ENCODE measurements around the gene LYSMD1.
"Not testable (repeated sequence)": the region's sequence is repeated elsewhere in the genome, so short reads cannot be mapped to it uniquely, and the experiment has no call there.

Gene LYSMD1

GRCh38 chr1:151165738-151166504 is at the start of gene LYSMD1, which contains the start of gene SCNM1:
TSS of gene LYSMD1 (minus strand) at chr1:151165902. CDS start at chr1:151165258, 644 bp downstream.
TSS of gene SCNM1 (plus strand) at chr1:151166144. CDS start at chr1:151166153, 9 bp downstream.
- DNase-seq (ENCODE audit: low read depth in 4 of 4, low spot score in 1 of 4) = peak; percentile 81 to 92 (median 88)

GRCh38 chr1:151213560-151213959 is 47.9 kb upstream of the LYSMD1 start:
- DNase-seq (ENCODE audit: low read depth in 4 of 4, low spot score in 1 of 4) = no peak

- DNase-seq (ENCODE audit: low read depth in 4 of 4, low spot score in 1 of 4) = no peak
Observed at GRCh38 chr1:151211972-151212705, 46.4 kb upstream of the LYSMD1 start.

- DNase-seq (ENCODE audit: low read depth in 4 of 4, low spot score in 1 of 4) = no peak
Observed at GRCh38 chr1:151210830-151211229, 45.1 kb upstream of the LYSMD1 start.

GRCh38 chr1:151205381-151205965 is 39.8 kb upstream of the LYSMD1 start:
- DNase-seq (ENCODE audit: low read depth in 4 of 4, low spot score in 1 of 4) = not testable (repeated sequence)

GRCh38 chr1:151199873-151200581 is 34.3 kb upstream of the LYSMD1 start:
- no peak for DNase-seq (ENCODE audit: low read depth in 4 of 4, low spot score in 1 of 4)

GRCh38 chr1:151198254-151199127 is 32.8 kb upstream of the LYSMD1 start, which contains the start of gene PIP5K1A:
TSS of gene PIP5K1A (plus strand) at chr1:151198552. CDS start at chr1:151198997, 445 bp downstream.
- DNase-seq (ENCODE audit: low read depth in 4 of 4, low spot score in 1 of 4) = peak; percentile 98 to 100 (median 98)

GRCh38 chr1:151197863-151198253 is 32.2 kb upstream of the LYSMD1 start:
- no peak for DNase-seq (ENCODE audit: low read depth in 4 of 4, low spot score in 1 of 4)

- no peak for DNase-seq (ENCODE audit: low read depth in 4 of 4, low spot score in 1 of 4)
Observed at GRCh38 chr1:151196292-151196800, 30.6 kb upstream of the LYSMD1 start.

- not testable (repeated sequence) for DNase-seq (ENCODE audit: low read depth in 4 of 4, low spot score in 1 of 4)
Observed at GRCh38 chr1:151194894-151195594, 29.3 kb upstream of the LYSMD1 start.

GRCh38 chr1:151193856-151194255 is 28.2 kb upstream of the LYSMD1 start:
- no peak for DNase-seq (ENCODE audit: low read depth in 4 of 4, low spot score in 1 of 4)

GRCh38 chr1:151193304-151193703 is 27.6 kb upstream of the LYSMD1 start:
- DNase-seq (ENCODE audit: low read depth in 4 of 4, low spot score in 1 of 4) = no peak

GRCh38 chr1:151192047-151192446 is 26.3 kb upstream of the LYSMD1 start:
- no peak for DNase-seq (ENCODE audit: low read depth in 4 of 4, low spot score in 1 of 4)

GRCh38 chr1:151189637-151190445 is 24.1 kb upstream of the LYSMD1 start, which contains the start of gene VPS72:
TSS of gene VPS72 (minus strand) at chr1:151190197. CDS start at chr1:151190121, 76 bp downstream.
- DNase-seq (ENCODE audit: low read depth in 4 of 4, low spot score in 1 of 4) = peak; percentile 65 to 80 (median 74)

GRCh38 chr1:151188667-151189066 is 23.0 kb upstream of the LYSMD1 start:
- not testable (repeated sequence) for DNase-seq (ENCODE audit: low read depth in 4 of 4, low spot score in 1 of 4)

GRCh38 chr1:151187205-151187604 is 21.5 kb upstream of the LYSMD1 start:
- no peak for DNase-seq (ENCODE audit: low read depth in 4 of 4, low spot score in 1 of 4)

GRCh38 chr1:151184211-151184610 is 18.5 kb upstream of the LYSMD1 start:
- DNase-seq (ENCODE audit: low read depth in 4 of 4, low spot score in 1 of 4) = no peak

- DNase-seq (ENCODE audit: low read depth in 4 of 4, low spot score in 1 of 4) = no peak
Observed at GRCh38 chr1:151176514-151177045, 10.9 kb upstream of the LYSMD1 start.

Data from stimulated activated CD4-positive, alpha-beta T cell treated with anti-CD3 and anti-CD28 coated beads, Interleukin-1b, Interleukin-23, amount 100 ng/mL, for 24 hours (primary cell).